PC-9 (cell line): Measurements from ENCODE around the gene GEMIN5. TPM values are rescaled to one million over a fixed set of nuclear protein-coding genes. Genes with fewer than 3 reads are reported as not detected.
A peak's percentile ranks its signal among the peaks of the same experiment; 100 is the strongest.

Experiments used
- BruUV-seq: library from RNA; stranded (reverse); fragments of 400-500 nt; replicated peaks from 2 replicates; lab custom pipeline; 2021; lab: Mats Ljungman, UMichigan
- CTCF ChIA-PET: fragments of 300-600 bp; sonication (Branson Sonifier 250); formaldehyde crosslinking; loops from one replicate; lab custom pipeline; 2022; ENCODE audit warnings: antibody characterized with exemption; lab: Charles Lee
- POLR2A ChIA-PET: fragments of 300-600 bp; sonication (Branson Sonifier 250); formaldehyde crosslinking; loops from one replicate; lab custom pipeline; 2022; ENCODE audit warnings: antibody characterized with exemption; ENCODE audit not compliant: unreplicated experiment; lab: Charles Lee
- DNase-seq, 2 experiments: peaks; one replicate each; pipeline versions ENCODE4 v3.0.0 to v3.0.0-alpha.2; 2015 to 2022; ENCODE audit warnings: mixed read lengths in 1 of 2
- H2AFZ ChIP-seq: fragments of 200-600 bp; sonication (generic); 2 replicates; pipeline ENCODE4 v1.8.1; 2017; ENCODE audit warnings: antibody characterized with exemption
- H3F3A ChIP-seq: fragments of 200-600 bp; sonication (generic); 2 replicates; pipeline ENCODE4 v1.8.1; 2017; ENCODE audit warnings: antibody characterized with exemption, mild to moderate bottlenecking, low read depth; ENCODE audit not compliant: insufficient read depth
- H3K27ac ChIP-seq: fragments of 200-600 bp; sonication (generic); 2 replicates; pipeline ENCODE4 v1.6.1; 2016; ENCODE audit warnings: mixed run types
- H3K27me3 ChIP-seq: fragments of 200-600 bp; sonication (generic); 2 replicates; pipeline ENCODE4 v1.6.1; 2016; ENCODE audit warnings: low read depth, mixed run types; ENCODE audit not compliant: insufficient read depth
- H3K36me3 ChIP-seq: fragments of 200-600 bp; sonication (generic); 2 replicates; pipeline ENCODE4 v1.6.1; 2016; ENCODE audit warnings: low read depth, mixed run types
- H3K4me1 ChIP-seq: fragments of 200-600 bp; sonication (generic); replicated peaks from 2 replicates; pipeline ENCODE4 v1.6.1; 2016; ENCODE audit warnings: mixed run types; ENCODE audit not compliant: insufficient read depth
- H3K4me2 ChIP-seq: fragments of 200-600 bp; sonication (generic); 2 replicates; pipeline ENCODE4 v1.6.1; 2017; ENCODE audit warnings: mixed run types
- H3K4me3 ChIP-seq: fragments of 200-600 bp; sonication (generic); 2 replicates; pipeline ENCODE4 v1.6.1; 2016; ENCODE audit warnings: mixed run types
- H3K79me2 ChIP-seq: fragments of 200-600 bp; sonication (generic); 2 replicates; pipeline ENCODE4 v1.6.1; 2017; ENCODE audit warnings: low read depth, mixed run types
- H3K9me2 ChIP-seq: fragments of 200-600 bp; sonication (generic); 2 replicates; pipeline ENCODE4 v1.8.1; 2017; ENCODE audit warnings: mild to moderate bottlenecking; ENCODE audit not compliant: insufficient read depth
- H3K9me3 ChIP-seq: fragments of 200-600 bp; sonication (generic); 2 replicates; pipeline ENCODE4 v1.8.1; 2016; ENCODE audit warnings: low read depth; ENCODE audit not compliant: insufficient read depth
- H4K20me1 ChIP-seq: fragments of 200-600 bp; sonication (generic); 2 replicates; pipeline ENCODE4 v1.8.1; 2017; ENCODE audit not compliant: insufficient read depth
- CTCF ChIP-seq: fragments of 200-600 bp; sonication (generic); conservative IDR thresholded peaks from 2 replicates; pipeline ENCODE4 v1.6.1; 2017; ENCODE audit warnings: mixed run types, antibody characterized with exemption, mild to moderate bottlenecking, moderate library complexity
- EZH2 ChIP-seq: fragments of 200-600 bp; sonication (generic); IDR thresholded peaks from 2 replicates; pipeline ENCODE4 v1.8.0; 2017; ENCODE audit warnings: antibody characterized with exemption, low read depth
- intact Hi-C: fragments of 100-400 bp; cut with micrococcal nuclease; formaldehyde crosslinking; loops from one replicate; pipeline ENCODE4 v1.10.0; 2022; ENCODE audit not compliant: unreplicated experiment
- total RNA-seq: library from RNA; stranded (reverse); gene quantifications from 2 replicates; pipeline ENCODE4 v1.2.3, GENCODE V29; 2021

GEMIN5 gene
- total RNA-seq, 1 experiment from 2014 or later: 18.6 TPM

DNA sequence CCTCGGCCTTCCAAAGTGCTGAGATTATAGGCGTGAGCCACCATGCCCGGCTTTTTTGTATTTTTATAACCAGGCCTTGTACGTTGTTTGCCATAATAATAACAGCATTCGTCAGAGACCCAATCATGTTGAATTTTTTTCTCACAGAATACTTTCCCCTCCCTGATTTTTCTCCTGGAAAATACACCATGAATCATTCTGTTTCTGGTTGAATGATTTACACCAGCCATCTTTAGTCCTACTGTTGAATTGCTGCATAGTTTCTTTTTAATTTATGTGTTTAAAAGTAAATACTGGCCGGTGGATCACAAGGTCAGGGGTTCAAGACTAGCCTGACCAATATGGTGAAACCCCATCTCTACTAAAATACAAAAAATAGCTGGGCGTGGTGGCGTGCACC, 76.1 kb downstream of the GEMIN5 start:
- Histone ChIP-seq H3K27me3 (no peaks in the 10 kb centered on the region), H4K20me1 (peaks cover 39% of the 10 kb centered on the region; the same call in 1 of the 2 replicates), H3K9me3 (no peaks in the 10 kb centered on the region), H3K79me2 (peaks cover 56% of the 10 kb centered on the region), H3K9me2 (no peaks in the 10 kb centered on the region), H3K27ac (no peak overlapping the region), H2AFZ (no peak overlapping the region), H3K36me3 (peaks cover 35% of the 10 kb centered on the region), H3F3A (peaks cover 23% of the 10 kb centered on the region), H3K4me2 (no peak overlapping the region), H3K4me3 (no peak overlapping the region), H3K4me1 (peaks cover 19% of the 10 kb centered on the region)
- intact Hi-C loops: no loop called here
- TF ChIP-seq CTCF: no peak
- TF ChIP-seq EZH2: no peak
- no TSS peak for BruUV-seq
- ChIA-PET POLR2A (no interaction called here), CTCF (no interaction called here)
- no peak for DNase-seq

DNA sequence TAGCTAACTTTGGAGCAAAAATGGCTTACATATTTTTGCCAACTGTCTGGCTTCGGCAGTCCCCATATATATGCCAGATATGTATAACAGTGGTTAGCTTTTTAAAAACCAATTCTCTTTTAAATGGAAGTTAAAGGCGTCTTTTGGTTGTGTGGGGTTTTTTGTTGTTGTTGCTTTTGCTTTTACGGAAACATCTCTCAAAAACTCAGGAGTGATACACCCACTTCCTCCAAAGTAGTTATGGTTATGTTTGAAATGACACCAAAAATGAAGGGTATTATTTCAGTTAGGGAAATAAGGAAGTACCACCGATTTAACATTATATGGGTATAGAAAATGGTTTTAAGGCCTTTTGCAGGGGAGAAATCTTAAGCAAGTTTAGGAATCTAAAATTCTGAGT, 77.2 kb downstream of the GEMIN5 start:
- Histone ChIP-seq H4K20me1 (peaks cover 39% of the 10 kb centered on the region; the same call in 1 of the 2 replicates), H3K4me2 (peak overlapping the region; percentile 93), H3K9me2 (no peaks in the 10 kb centered on the region), H3K36me3 (peaks cover 27% of the 10 kb centered on the region), H3K4me1 (peaks cover 24% of the 10 kb centered on the region), H2AFZ (no peak overlapping the region), H3K27me3 (no peaks in the 10 kb centered on the region), H3K27ac (peak overlapping the region; percentile 84; the same call in 1 of the 2 replicates), H3F3A (peaks cover 32% of the 10 kb centered on the region), H3K4me3 (peak overlapping the region; percentile 88; the same call in 1 of the 2 replicates), H3K9me3 (no peaks in the 10 kb centered on the region), H3K79me2 (peaks cover 56% of the 10 kb centered on the region)
- no peak for TF ChIP-seq CTCF
- no TSS peak for BruUV-seq
- CTCF ChIA-PET: interaction anchor here (0.5 kb wide), 1 partner anchor 229 kb away, joined by 4 read pairs; no protein-coding TSS in a partner anchor
- POLR2A ChIA-PET: interaction anchor here (0.7 kb wide), 1 partner anchor 18 kb away, joined by 4 read pairs; no protein-coding TSS in a partner anchor
- intact Hi-C loops: no loop called here
- DNase-seq: no peak

DNA sequence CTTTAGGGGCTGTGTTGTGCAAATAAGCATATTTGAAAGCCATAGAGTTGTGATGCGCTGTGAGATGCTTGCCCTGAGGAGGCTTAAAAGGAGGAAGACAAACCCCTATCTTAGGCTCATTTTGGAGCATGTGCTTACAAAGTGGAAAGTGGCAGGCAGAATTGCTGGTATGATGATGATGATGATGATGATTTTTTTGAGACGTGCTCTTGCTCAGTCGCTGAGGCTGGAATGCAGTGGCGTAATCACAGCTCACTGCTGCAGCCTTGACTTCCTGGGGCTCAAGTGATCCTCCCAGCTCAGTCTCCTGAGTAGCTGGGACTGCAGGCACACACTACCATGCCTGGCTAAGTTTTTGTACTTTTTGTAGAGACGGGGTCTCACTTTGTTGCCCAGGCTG, 77.9 kb downstream of the GEMIN5 start:
- Histone ChIP-seq H3K27ac (peak overlapping the region; percentile 84), H3K4me2 (peak overlapping the region; percentile 93), H3K9me2 (no peaks in the 10 kb centered on the region), H3K9me3 (no peaks in the 10 kb centered on the region), H3K4me3 (peak overlapping the region; percentile 88), H4K20me1 (peaks cover 35% of the 10 kb centered on the region; the same call in 1 of the 2 replicates), H2AFZ (no peak overlapping the region), H3F3A (peaks cover 32% of the 10 kb centered on the region), H3K36me3 (peaks cover 22% of the 10 kb centered on the region), H3K4me1 (peaks cover 24% of the 10 kb centered on the region), H3K79me2 (peaks cover 56% of the 10 kb centered on the region), H3K27me3 (no peaks in the 10 kb centered on the region)
- intact Hi-C loops: no loop called here
- DNase-seq: peak; percentile 44 to 67
- TF ChIP-seq EZH2 (no peak), CTCF (no peak)
- ChIA-PET CTCF (interaction anchor here (0.5 kb wide), 1 partner anchor 228 kb away, joined by 4 read pairs; no protein-coding TSS in a partner anchor), POLR2A (interaction anchor here (0.7 to 1.0 kb wide), 2 partner anchors 17 to 36 kb away, joined by 4 read pairs; no protein-coding TSS in a partner anchor)
- no TSS peak for BruUV-seq
